HepG2 (cell line): ENCODE measurements around the gene NT5C. TPM values are rescaled to one million over a fixed set of nuclear protein-coding genes. Genes with fewer than 3 reads are reported as not detected.

Source experiments
- CHCHD3 ChIP-seq: sonication (generic); formaldehyde crosslinking; IDR thresholded peaks from 2 replicates; pipeline ENCODE4 v1.8.0; 2022; ENCODE audit warnings: mild to moderate bottlenecking, missing genetic modification reagents, moderate library complexity
- CTCF ChIP-seq: sonication (generic); formaldehyde crosslinking; IDR thresholded peaks from 2 replicates; pipeline ENCODE4 v1.5.0; 2020; ENCODE audit warnings: mild to moderate bottlenecking, missing genetic modification reagents, moderate library complexity
- ERF ChIP-seq: IDR thresholded peaks from 2 replicates; pipeline ENCODE4 v1.6.1; 2018; ENCODE audit warnings: missing biosample characterization, missing genetic modification reagents
- GABPA ChIP-seq, 2 experiments: IDR thresholded peaks; 2 replicates each; pipeline ENCODE4 v1.6.1; 2011 to 2016; ENCODE audit warnings: low read depth in 2 of 2, low read length in 1 of 2, missing biosample characterization in 1 of 2, missing genetic modification characterization in 1 of 2
- GATAD1 ChIP-seq: IDR thresholded peaks from 2 replicates; pipeline ENCODE4 v1.6.1; 2016; ENCODE audit warnings: missing genetic modification reagents, missing compliant biosample characterization
- HNF4A ChIP-seq: sonication (generic); formaldehyde crosslinking; IDR thresholded peaks from 2 replicates; pipeline ENCODE4 v1.4.0; 2020; ENCODE audit warnings: missing genetic modification reagents
- HOXA9 ChIP-seq: sonication (generic); formaldehyde crosslinking; IDR thresholded peaks from 2 replicates; pipeline ENCODE4 v1.8.1; 2022; ENCODE audit warnings: missing genetic modification reagents, mild to moderate bottlenecking, moderate library complexity, borderline replicate concordance
- KLF15 ChIP-seq: sonication (generic); formaldehyde crosslinking; IDR thresholded peaks from 2 replicates; pipeline ENCODE4 v1.8.1; 2023; ENCODE audit warnings: borderline replicate concordance, mild to moderate bottlenecking, inconsistent platforms, missing genetic modification reagents, mixed read lengths
- MEF2D ChIP-seq: sonication (generic); formaldehyde crosslinking; IDR thresholded peaks from 2 replicates; pipeline ENCODE4 v1.5.1; 2020; ENCODE audit warnings: mild to moderate bottlenecking, missing genetic modification reagents
- SIX1 ChIP-seq: sonication (generic); formaldehyde crosslinking; IDR thresholded peaks from 2 replicates; pipeline ENCODE4 v1.4.0; 2020; ENCODE audit warnings: missing genetic modification reagents, borderline replicate concordance
- YEATS2 ChIP-seq: sonication (generic); formaldehyde crosslinking; IDR thresholded peaks from 2 replicates; pipeline ENCODE4 v1.4.0; 2020; ENCODE audit warnings: missing genetic modification reagents, borderline replicate concordance
- ZNF441 ChIP-seq: sonication (generic); formaldehyde crosslinking; IDR thresholded peaks from 2 replicates; pipeline ENCODE4 v1.7.0; 2021; ENCODE audit warnings: missing genetic modification reagents, borderline replicate concordance
- ZNF605 ChIP-seq: sonication (generic); formaldehyde crosslinking; IDR thresholded peaks from 2 replicates; pipeline ENCODE4 v1.8.0; 2022; ENCODE audit warnings: mild to moderate bottlenecking, missing genetic modification reagents
- ZNF629 ChIP-seq: sonication (generic); formaldehyde crosslinking; conservative IDR thresholded peaks from 2 replicates; pipeline ENCODE4 v1.5.0; 2020; ENCODE audit warnings: missing genetic modification reagents
- ZNF766 ChIP-seq: sonication (generic); formaldehyde crosslinking; IDR thresholded peaks from 2 replicates; pipeline ENCODE4 v1.5.0; 2020; ENCODE audit warnings: missing genetic modification reagents, borderline replicate concordance
- polyA plus RNA-seq, 8 experiments: library from polyadenylated mRNA; depleted of rRNA in 3 of 8; stranded (reverse) in 7 of 8; unstranded in 1 of 8; fragments of >200 nt; fragmentation: Illumina TruSeq in 4 of 8; extraction: Trizol in 4 of 8; gene quantifications; 2 replicates each; pipeline versions ENCODE4 v1.2.1 to v1.2.3, GENCODE V29; 2011 to 2016; ENCODE audit warnings: low read depth in 4 of 8, missing spikeins in 1 of 8, mixed read lengths in 1 of 8; ENCODE audit not compliant: insufficient read depth in 1 of 8
- total RNA-seq, 5 experiments: library from RNA; depleted of rRNA; stranded (reverse); fragments of >200 nt; fragmentation: Illumina TruSeq; extraction: Trizol; gene quantifications; 2 replicates each; pipeline ENCODE4 v1.2.3, GENCODE V29; 2016; ENCODE audit warnings: low read depth in 1 of 5
- TF ChIP-seq, protein P1 (sequence below): sonication (generic); formaldehyde crosslinking; IDR thresholded peaks from 2 replicates; pipeline ENCODE4 v1.4.0; 2020; ENCODE audit warnings: missing genetic modification reagents
- TF ChIP-seq, protein P2 (sequence below): sonication (generic); formaldehyde crosslinking; IDR thresholded peaks from 2 replicates; pipeline ENCODE4 v1.5.0; 2020; ENCODE audit warnings: mild to moderate bottlenecking, missing genetic modification reagents, borderline replicate concordance
- TF ChIP-seq, protein P3 (sequence below): sonication (generic); formaldehyde crosslinking; IDR thresholded peaks from 2 replicates; pipeline ENCODE4 v1.4.0; 2020; ENCODE audit warnings: low read depth, mild to moderate bottlenecking, missing genetic modification reagents
- TF ChIP-seq, protein P4 (sequence below): sonication (generic); formaldehyde crosslinking; IDR thresholded peaks from 2 replicates; pipeline ENCODE4 v1.9.0; 2021; ENCODE audit warnings: missing genetic modification reagents, borderline replicate concordance

Gene NT5C
- total and polyA plus RNA-seq, 2 of the 13 experiments (the other 11 are each of a cell fraction or from before 2014, with no cell fraction given), result 42.8 to 48.6 TPM

DNA sequence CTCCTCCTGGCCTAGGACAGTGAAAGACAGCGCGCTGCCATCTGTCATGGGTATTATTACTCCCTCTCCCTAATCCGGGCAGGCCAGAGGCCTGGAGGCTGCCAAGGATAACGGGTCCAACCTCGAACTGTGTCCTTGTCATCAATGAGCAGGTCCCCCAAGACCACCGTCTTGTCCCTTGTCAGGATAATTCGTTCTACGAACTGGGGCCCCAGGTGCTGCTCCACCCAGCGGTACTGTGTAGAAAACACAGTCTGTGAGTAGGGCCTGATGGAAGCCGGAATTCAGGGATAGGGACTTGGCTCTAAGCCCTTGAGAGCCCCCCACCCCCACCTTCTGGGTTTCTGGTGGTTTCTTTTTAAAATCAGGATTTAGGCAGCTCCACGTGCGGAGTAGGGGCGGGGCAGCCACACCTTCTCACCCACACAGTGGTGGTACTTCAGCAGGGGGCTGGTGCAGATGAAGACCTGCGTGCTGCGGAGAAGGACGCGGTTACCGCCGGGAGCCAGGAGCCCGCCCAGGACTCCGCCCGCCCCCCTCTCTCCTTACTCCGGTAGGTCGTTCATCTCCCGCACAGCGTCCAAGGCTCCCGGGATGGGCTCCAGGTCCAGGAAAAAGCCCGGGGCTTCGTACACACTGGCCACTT, 787 bp downstream of the NT5C start (continued):
- TF ChIP-seq, protein P1, sequence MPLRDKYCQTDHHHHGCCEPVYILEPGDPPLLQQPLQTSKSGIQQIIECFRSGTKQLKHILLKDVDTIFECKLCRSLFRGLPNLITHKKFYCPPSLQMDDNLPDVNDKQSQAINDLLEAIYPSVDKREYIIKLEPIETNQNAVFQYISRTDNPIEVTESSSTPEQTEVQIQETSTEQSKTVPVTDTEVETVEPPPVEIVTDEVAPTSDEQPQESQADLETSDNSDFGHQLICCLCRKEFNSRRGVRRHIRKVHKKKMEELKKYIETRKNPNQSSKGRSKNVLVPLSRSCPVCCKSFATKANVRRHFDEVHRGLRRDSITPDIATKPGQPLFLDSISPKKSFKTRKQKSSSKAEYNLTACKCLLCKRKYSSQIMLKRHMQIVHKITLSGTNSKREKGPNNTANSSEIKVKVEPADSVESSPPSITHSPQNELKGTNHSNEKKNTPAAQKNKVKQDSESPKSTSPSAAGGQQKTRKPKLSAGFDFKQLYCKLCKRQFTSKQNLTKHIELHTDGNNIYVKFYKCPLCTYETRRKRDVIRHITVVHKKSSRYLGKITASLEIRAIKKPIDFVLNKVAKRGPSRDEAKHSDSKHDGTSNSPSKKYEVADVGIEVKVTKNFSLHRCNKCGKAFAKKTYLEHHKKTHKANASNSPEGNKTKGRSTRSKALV (CRISPR knock-in tag), result peak; percentile 18; the same call in 1 of the 2 replicates
- TF ChIP-seq, protein P2, sequence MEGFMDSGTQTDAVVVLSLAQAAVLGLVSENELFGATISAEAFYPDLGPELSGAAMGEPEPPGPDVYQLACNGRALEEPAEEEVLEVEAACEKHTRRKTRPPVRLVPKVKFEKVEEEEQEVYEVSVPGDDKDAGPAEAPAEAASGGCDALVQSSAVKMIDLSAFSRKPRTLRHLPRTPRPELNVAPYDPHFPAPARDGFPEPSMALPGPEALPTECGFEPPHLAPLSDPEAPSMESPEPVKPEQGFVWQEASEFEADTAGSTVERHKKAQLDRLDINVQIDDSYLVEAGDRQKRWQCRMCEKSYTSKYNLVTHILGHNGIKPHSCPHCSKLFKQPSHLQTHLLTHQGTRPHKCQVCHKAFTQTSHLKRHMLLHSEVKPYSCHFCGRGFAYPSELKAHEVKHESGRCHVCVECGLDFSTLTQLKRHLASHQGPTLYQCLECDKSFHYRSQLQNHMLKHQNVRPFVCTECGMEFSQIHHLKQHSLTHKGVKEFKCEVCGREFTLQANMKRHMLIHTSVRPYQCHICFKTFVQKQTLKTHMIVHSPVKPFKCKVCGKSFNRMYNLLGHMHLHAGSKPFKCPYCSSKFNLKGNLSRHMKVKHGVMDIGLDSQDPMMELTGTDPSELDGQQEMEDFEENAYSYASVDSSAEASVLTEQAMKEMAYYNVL (CRISPR knock-in tag), result peak; percentile 19; the same call in 1 of the 2 replicates
- TF ChIP-seq CHCHD3, result 0 out of 2 replicates have a peak, but pooled peaks have one; percentile 17
- no peak for TF ChIP-seq ZNF629
- no peak for TF ChIP-seq ZNF441
- TF ChIP-seq CTCF, result peak; percentile 77
- no peak for TF ChIP-seq HOXA9 (CRISPR knock-in tag)
- TF ChIP-seq SIX1 (CRISPR knock-in tag), result no peak
- TF ChIP-seq, protein P3, sequence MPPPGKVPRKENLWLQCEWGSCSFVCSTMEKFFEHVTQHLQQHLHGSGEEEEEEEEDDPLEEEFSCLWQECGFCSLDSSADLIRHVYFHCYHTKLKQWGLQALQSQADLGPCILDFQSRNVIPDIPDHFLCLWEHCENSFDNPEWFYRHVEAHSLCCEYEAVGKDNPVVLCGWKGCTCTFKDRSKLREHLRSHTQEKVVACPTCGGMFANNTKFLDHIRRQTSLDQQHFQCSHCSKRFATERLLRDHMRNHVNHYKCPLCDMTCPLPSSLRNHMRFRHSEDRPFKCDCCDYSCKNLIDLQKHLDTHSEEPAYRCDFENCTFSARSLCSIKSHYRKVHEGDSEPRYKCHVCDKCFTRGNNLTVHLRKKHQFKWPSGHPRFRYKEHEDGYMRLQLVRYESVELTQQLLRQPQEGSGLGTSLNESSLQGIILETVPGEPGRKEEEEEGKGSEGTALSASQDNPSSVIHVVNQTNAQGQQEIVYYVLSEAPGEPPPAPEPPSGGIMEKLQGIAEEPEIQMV, result no peak
- TF ChIP-seq ZNF605, result peak; percentile 60
- no peak for TF ChIP-seq YEATS2
- TF ChIP-seq MEF2D (CRISPR knock-in tag), result peak; percentile 23; the same call in 1 of the 2 replicates
- TF ChIP-seq ERF (CRISPR knock-in tag), result peak; percentile 31; the same call in 1 of the 2 replicates
- TF ChIP-seq KLF15 (CRISPR knock-in tag), result 0 out of 2 replicates have a peak, but pooled peaks have one; percentile 18
- TF ChIP-seq GABPA (IDR thresholded peaks at IDR 0.05; ENCODE audit: low read depth, low read length), result no peak
- TF ChIP-seq GABPA (CRISPR knock-in tag; IDR thresholded peaks at IDR 0.05; ENCODE audit: low read depth), result peak; percentile 58
- TF ChIP-seq GATAD1 (CRISPR knock-in tag), result peak; percentile 30; the same call in 1 of the 2 replicates
- no peak for TF ChIP-seq HNF4A
- TF ChIP-seq, protein P4, sequence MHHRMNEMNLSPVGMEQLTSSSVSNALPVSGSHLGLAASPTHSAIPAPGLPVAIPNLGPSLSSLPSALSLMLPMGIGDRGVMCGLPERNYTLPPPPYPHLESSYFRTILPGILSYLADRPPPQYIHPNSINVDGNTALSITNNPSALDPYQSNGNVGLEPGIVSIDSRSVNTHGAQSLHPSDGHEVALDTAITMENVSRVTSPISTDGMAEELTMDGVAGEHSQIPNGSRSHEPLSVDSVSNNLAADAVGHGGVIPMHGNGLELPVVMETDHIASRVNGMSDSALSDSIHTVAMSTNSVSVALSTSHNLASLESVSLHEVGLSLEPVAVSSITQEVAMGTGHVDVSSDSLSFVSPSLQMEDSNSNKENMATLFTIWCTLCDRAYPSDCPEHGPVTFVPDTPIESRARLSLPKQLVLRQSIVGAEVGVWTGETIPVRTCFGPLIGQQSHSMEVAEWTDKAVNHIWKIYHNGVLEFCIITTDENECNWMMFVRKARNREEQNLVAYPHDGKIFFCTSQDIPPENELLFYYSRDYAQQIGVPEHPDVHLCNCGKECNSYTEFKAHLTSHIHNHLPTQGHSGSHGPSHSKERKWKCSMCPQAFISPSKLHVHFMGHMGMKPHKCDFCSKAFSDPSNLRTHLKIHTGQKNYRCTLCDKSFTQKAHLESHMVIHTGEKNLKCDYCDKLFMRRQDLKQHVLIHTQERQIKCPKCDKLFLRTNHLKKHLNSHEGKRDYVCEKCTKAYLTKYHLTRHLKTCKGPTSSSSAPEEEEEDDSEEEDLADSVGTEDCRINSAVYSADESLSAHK (CRISPR knock-in tag), result no peak
- TF ChIP-seq ZNF766 (CRISPR knock-in tag), result no peak
